Kidney (tissue), 14 donors: ENCODE results near the gene URB2. TPM values are rescaled to one million over a fixed set of nuclear protein-coding genes. Genes with fewer than 3 reads are reported as not detected.
"Not testable (repeated sequence)": the region's sequence is repeated elsewhere in the genome, so short reads cannot be mapped to it uniquely, and the experiment has no call there.

Source experiments
- DNase-seq, 5 donors: peaks; one replicate each; pipeline ENCODE4 v3.0.0-alpha.2; 2013 to 2020
- FAIRE-seq: peaks from 2 replicates; lab custom pipeline; 2012; peaks lifted over from hg19 to GRCh38; lab: Jason Lieb, UNC
- H3K27ac ChIP-seq, 2 donors: one replicate each; pipeline ENCODE4 v1.7.0; 2013; ENCODE audit warnings: low read depth in 2 of 2, low read length in 2 of 2, inconsistent platforms in 1 of 2
- H3K27me3 ChIP-seq: one replicate; pipeline ENCODE4 v1.7.1; 2013; ENCODE audit warnings: low read length, inconsistent platforms; ENCODE audit not compliant: control insufficient read depth, insufficient read depth
- H3K36me3 ChIP-seq, 3 donors: one replicate each; pipeline versions ENCODE4 v1.7.0 to v1.7.1; 2013; ENCODE audit warnings: low read length in 3 of 3, control low read depth in 1 of 3, inconsistent platforms in 1 of 3; ENCODE audit not compliant: insufficient read depth in 3 of 3, control insufficient read depth in 2 of 3
- H3K4me1 ChIP-seq, 3 donors: one replicate each; pipeline versions ENCODE4 v1.7.0 to v1.7.1; 2013; ENCODE audit warnings: low read length in 3 of 3, inconsistent platforms in 1 of 3, low read depth in 1 of 3; ENCODE audit not compliant: control insufficient read depth in 2 of 3, insufficient read depth in 2 of 3
- H3K4me3 ChIP-seq, 3 donors: one replicate each; pipeline versions ENCODE4 v1.7.0 to v1.8.1; 2013; ENCODE audit warnings: low read length in 3 of 3, control low read depth in 1 of 3, inconsistent platforms in 1 of 3
- H3K9ac ChIP-seq, 3 donors: one replicate each; pipeline versions ENCODE4 v1.7.0 to v1.7.1; 2013; ENCODE audit warnings: low read length in 3 of 3, control low read depth in 1 of 3, inconsistent platforms in 1 of 3
- H3K9me3 ChIP-seq, 3 donors: one replicate each; pipeline versions ENCODE4 v1.7.0 to v1.7.1; 2013; ENCODE audit warnings: low read length in 3 of 3, control low read depth in 1 of 3, inconsistent platforms in 1 of 3; ENCODE audit not compliant: control insufficient read depth in 2 of 3, insufficient read depth in 1 of 3
- intact Hi-C: fragments of 100-400 bp; cut with DNase I; formaldehyde crosslinking; loops from one replicate; pipeline ENCODE4 v1.11.1; 2022
- polyA plus RNA-seq: library from polyadenylated mRNA; stranded (reverse); fragments of 350-450 nt; fragmentation: Illumina TruSeq; extraction: RNeasy Lipid Tissue Mini Kit (QIAGEN cat#74804); gene quantifications from one replicate; pipeline ENCODE4 v1.2.3, GENCODE V29; 2014; ENCODE audit warnings: low read depth, low replicate concordance; ENCODE audit not compliant: insufficient read depth
- total RNA-seq: library from RNA; stranded (reverse); fragmentation: NEBNext Ultra II Directional; extraction: Animal tissue kit (Norgen Biotek cat#: 25700); gene quantifications from one replicate; pipeline ENCODE4 v1.2.1, GENCODE V29; 2021
- TF ChIP-seq, protein P1 (sequence below): IDR thresholded peaks from 3 replicates; pipeline ENCODE4 v1.5.1; 2012; ENCODE audit warnings: mild to moderate bottlenecking, moderate library complexity, borderline replicate concordance; ENCODE audit not compliant: insufficient read depth; ENCODE audit errors: extremely low read depth
- donor health status: control.
- donor health status: control.
- donor health status: control.
- donor health status: control.
- donor health status: control.
- donor health status: DM: yes; HTN: yes; CAD: no.
- donor health status: Normal renal cell carcinoma (clear cell type).

URB2 gene
- total and polyA plus RNA-seq, 2 donors from 2014 or later: 1.4 to 8.3 TPM

- H3K27me3 ChIP-seq: no peaks in the 10 kb centered on the region
- no peaks in the 10 kb centered on the region for H3K9me3 ChIP-seq
- no peaks in the 10 kb centered on the region for H3K4me1 ChIP-seq
- H3K36me3 ChIP-seq: no peaks in the 10 kb centered on the region
- intact Hi-C loops: no loop called here
- no peak for DNase-seq
- no peak overlapping the region for H3K27ac ChIP-seq
- FAIRE-seq: no peak
- H3K4me3 ChIP-seq: no peak overlapping the region
- TF ChIP-seq, protein P1, sequence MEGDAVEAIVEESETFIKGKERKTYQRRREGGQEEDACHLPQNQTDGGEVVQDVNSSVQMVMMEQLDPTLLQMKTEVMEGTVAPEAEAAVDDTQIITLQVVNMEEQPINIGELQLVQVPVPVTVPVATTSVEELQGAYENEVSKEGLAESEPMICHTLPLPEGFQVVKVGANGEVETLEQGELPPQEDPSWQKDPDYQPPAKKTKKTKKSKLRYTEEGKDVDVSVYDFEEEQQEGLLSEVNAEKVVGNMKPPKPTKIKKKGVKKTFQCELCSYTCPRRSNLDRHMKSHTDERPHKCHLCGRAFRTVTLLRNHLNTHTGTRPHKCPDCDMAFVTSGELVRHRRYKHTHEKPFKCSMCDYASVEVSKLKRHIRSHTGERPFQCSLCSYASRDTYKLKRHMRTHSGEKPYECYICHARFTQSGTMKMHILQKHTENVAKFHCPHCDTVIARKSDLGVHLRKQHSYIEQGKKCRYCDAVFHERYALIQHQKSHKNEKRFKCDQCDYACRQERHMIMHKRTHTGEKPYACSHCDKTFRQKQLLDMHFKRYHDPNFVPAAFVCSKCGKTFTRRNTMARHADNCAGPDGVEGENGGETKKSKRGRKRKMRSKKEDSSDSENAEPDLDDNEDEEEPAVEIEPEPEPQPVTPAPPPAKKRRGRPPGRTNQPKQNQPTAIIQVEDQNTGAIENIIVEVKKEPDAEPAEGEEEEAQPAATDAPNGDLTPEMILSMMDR: no peak
- no peak overlapping the region for H3K9ac ChIP-seq
Observed at GRCh38 chr1:229704157-229704556, 78.1 kb downstream of the URB2 start.

DNA sequence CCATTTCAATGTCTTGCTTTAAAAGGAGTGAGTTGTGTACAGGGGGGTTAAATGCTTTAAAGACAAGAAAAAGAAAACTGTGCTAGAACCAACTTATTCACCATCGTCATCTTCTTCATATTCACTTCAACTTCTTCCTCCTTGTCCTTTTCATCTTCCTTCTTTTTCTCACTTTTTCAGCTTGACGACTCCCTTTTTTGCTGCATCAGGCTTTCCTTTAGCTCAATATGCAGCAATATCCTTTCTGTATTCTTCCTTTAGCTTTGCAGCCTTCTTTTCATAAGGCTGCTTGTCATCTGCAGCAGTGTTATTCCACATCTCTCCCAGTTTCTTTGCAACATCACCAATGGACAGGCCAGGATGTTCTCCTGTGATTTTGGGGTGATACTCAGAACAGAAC is 79.1 kb downstream of the URB2 start:
- H3K4me1 ChIP-seq, H3K27me3 ChIP-seq: not testable (repeated sequence)

GRCh38 chr1:229707127-229707526 is 81.1 kb downstream of the URB2 start:
- FAIRE-seq, DNase-seq, H3K4me1 ChIP-seq, H3K27ac ChIP-seq, H3K9me3 ChIP-seq, H3K4me3 ChIP-seq, H3K36me3 ChIP-seq, H3K27me3 ChIP-seq, intact Hi-C loops, H3K9ac ChIP-seq: not testable (repeated sequence)

More for the DNA sequence above, 79.1 kb downstream of the URB2 start:
- H3K9me3 ChIP-seq, H3K27ac ChIP-seq, intact Hi-C loops, H3K9ac ChIP-seq, H3K36me3 ChIP-seq, H3K4me3 ChIP-seq, FAIRE-seq, DNase-seq: not testable (repeated sequence)

DNA sequence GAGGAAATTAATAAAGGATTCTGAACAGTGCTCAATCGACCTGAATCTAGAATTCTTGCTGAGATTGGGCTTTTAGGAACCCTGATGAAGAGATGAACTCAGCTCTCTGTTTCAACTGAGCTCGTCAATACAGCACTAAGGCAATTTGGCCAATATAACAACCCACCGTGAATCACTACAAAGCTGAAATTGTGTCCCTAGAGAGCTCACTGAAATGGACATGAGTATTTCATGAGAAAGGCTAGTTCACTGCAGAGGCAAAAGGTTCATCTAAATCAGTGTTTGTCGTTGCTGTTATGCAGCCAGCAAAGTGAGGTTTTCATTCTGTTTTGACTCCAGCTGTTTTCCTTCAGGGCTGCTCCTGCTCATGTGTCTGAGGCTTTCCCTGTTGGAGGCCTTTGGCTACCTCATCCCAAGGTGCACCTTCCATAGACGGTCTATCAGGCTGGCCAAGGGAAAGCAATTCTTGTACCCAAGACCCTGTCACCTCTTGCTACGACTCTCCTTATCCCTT is 83.5 kb downstream of the URB2 start:
- Histone ChIP-seq H3K27ac (no peak overlapping the region), H3K9ac (no peak overlapping the region), H3K4me1 (no peaks in the 10 kb centered on the region), H3K9me3 (no peaks in the 10 kb centered on the region), H3K36me3 (no peaks in the 10 kb centered on the region), H3K4me3 (no peak overlapping the region), H3K27me3 (no peaks in the 10 kb centered on the region)
- intact Hi-C loops: no loop called here
- DNase-seq (peak in 1 of 5 donors; percentile 50), FAIRE-seq (no peak)
- TF ChIP-seq, protein P1: no peak

Other genes with a start within 250 kb of the URB2 start
- gene ACTA1, start 192.2 kb upstream of the URB2 start, total RNA-seq: not detected
- 1.2 TPM for gene ACTA1, start 192.2 kb upstream of the URB2 start, polyA plus RNA-seq
- 35.0 TPM for gene NUP133, start 117.9 kb upstream of the URB2 start, total RNA-seq
- gene NUP133, start 117.9 kb upstream of the URB2 start, polyA plus RNA-seq: 15.9 TPM
- 15.4 TPM for gene ABCB10, start 67.5 kb upstream of the URB2 start, total RNA-seq
- gene ABCB10, start 67.5 kb upstream of the URB2 start, polyA plus RNA-seq: 4.5 TPM
- gene TAF5L, start 125 bp upstream of the URB2 start, total RNA-seq: 19.6 TPM
- gene TAF5L, start 125 bp upstream of the URB2 start, polyA plus RNA-seq: 7.1 TPM